Epithelial cell of umbilical artery (primary cell): ENCODE results near the gene TMEM179. TPM values are rescaled to one million over a fixed set of nuclear protein-coding genes. Genes with fewer than 3 reads are reported as not detected.

ENCODE experiments used
- total RNA-seq: library from RNA; depleted of rRNA; stranded (reverse); fragments of >200 nt; gene quantifications from 2 replicates; pipeline ENCODE4 v1.2.3, GENCODE V29; 2014

TMEM179 gene
- under 0.01 TPM in 1 of 2 replicates, not detected in the other for total RNA-seq

DNA sequence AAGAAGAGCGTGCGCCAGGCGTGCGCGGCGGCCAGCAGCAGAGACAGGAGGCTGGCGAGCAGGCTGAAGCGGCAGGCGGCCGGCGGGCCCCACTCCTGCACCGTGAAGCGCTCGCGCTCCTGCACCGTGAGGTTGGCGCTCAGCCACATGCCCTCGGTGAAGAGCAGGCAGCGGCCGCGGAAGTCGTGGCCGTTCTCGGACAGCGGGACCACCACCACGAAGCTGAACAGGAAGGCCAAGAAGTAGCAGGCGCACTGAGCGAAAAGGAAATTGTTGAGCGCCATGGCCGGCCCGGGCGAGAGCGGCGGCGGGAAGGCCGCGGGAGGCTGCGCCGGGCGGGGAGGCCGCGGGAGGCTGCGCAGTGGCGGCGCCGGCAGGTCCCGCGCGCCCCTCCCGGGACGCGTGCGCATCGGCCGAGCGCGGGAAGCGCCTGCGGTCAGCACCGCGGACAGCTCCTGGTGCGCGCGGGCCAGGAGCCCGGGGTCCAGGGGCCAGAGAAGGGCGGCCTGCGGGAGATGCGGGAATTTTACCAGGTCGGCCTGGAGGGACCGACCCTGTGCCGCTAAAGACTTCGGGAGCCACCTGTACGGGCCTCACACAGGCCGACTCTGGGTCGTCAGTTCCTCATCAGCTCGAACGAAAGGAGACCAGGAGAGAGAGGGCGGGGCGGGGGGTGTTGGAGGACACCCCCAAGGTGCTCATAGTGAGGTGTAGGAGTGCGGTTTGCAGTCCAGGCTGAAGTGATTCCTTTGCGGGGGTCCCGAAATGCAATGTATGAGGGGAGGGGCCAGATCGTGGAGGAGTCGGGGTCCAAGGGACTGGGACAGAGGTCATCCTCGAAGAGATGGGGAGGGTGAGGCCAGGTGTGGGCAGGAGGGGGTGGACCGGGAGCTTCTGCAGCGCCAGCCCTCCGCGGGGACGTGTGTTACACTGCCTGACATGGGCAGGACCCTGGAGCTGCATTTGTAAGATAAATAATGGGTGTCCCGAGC, at the start of gene TMEM179:
TMEM179 (minus strand) TSS at position 315 of the 992 bp plus-strand sequence; CDS start at position 284, 31 bp downstream.

DNA sequence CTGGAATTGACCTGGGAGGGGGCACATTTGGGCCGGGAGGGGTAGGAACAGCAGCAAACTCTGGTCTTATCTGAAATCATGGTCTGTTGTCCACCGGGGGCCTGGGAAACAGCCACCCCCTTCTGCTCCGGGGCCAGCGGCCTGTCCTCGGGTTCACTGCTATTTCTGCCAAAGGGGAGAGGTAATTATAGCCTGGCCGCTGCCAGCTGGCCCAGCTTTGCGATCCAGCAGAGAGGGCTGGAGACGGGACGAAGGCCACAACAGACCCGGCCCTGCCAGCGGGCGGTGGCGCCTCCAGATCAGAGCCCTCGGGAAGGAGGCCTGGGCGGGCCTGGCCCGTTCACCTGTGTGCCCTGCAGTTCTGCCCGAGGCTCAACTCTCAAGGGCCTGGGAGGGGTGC, 25.1 kb downstream of the TMEM179 start, which contains the start of gene C14orf180:
C14orf180 (plus strand) TSS at position 258 of the 400 bp plus-strand sequence. CDS start 6,667 bp downstream, outside the sequence.

Other genes with a start within 250 kb of the TMEM179 start
- not detected in 2 replicates for gene C14orf180, start 25.0 kb downstream of the TMEM179 start, total RNA-seq
- gene INF2, start 84.8 kb upstream of the TMEM179 start, total RNA-seq, result 31.0 and 41.9 TPM in 2 replicates
- 1.4 and 3.9 TPM in 2 replicates for gene ADSS1, start 119.5 kb upstream of the TMEM179 start, total RNA-seq
- 192 and 218 TPM in 2 replicates for gene SIVA1, start 148.4 kb upstream of the TMEM179 start, total RNA-seq
- 209 and 212 TPM in 2 replicates for gene AKT1, start 191.0 kb upstream of the TMEM179 start, total RNA-seq
- gene ZBTB42, start 196.3 kb upstream of the TMEM179 start, total RNA-seq, result 5.6 and 5.8 TPM in 2 replicates